ENCODE results near the gene GRXCR2. TPM values are rescaled to one million over a fixed set of nuclear protein-coding genes. Genes with fewer than 3 reads are reported as not detected.

GRXCR2 gene
- not detected for total RNA-seq

- no peaks in the 10 kb centered on the region for H3K27me3 ChIP-seq (ENCODE audit: control insufficient read depth in 3 of 3, insufficient read depth in 3 of 3, low read length in 3 of 3)
- no peaks in the 10 kb centered on the region for H3K4me1 ChIP-seq (ENCODE audit: control insufficient read depth in 3 of 3, insufficient read depth in 3 of 3, low read length in 3 of 3)
- no peak within 1 kb of the TSS for H3K9ac ChIP-seq (ENCODE audit: low read depth in 1 of 3, low read length in 3 of 3)
These were observed at the start of gene GRXCR2 for GRCh38 chr5:145872914-145873313. TSS of gene GRXCR2 (minus strand) at chr5:145873014. CDS start at chr5:145872968, 46 bp downstream.

GRCh38 chr5:145922059-145922458 lies 49.2 kb upstream of the GRXCR2 start:
- H3K4me1 ChIP-seq (ENCODE audit: control insufficient read depth in 3 of 3, insufficient read depth in 3 of 3, low read length in 3 of 3), result peaks cover 0 to 3% (median 0%) of the 10 kb centered on the region in 3 donors
- H3K27ac ChIP-seq (ENCODE audit: low read depth, low read length), result no peak overlapping the region
- no peaks in the 10 kb centered on the region for H3K9me3 ChIP-seq (ENCODE audit: control insufficient read depth in 3 of 3, low read length in 3 of 3)
- H3K27me3 ChIP-seq (ENCODE audit: control insufficient read depth in 3 of 3, insufficient read depth in 3 of 3, low read length in 3 of 3), result no peaks in the 10 kb centered on the region
- H3K9ac ChIP-seq (ENCODE audit: low read depth in 1 of 3, low read length in 3 of 3), result no peak overlapping the region
- H3K36me3 ChIP-seq (ENCODE audit: control insufficient read depth in 3 of 3, insufficient read depth in 3 of 3, low read length in 3 of 3), result no peaks in the 10 kb centered on the region
- no peak overlapping the region for H3K4me3 ChIP-seq (ENCODE audit: low read length in 3 of 3)

More at GRCh38 chr5:145872914-145873313, at the start of gene GRXCR2:
- Histone ChIP-seq H3K4me3 (ENCODE audit: low read length in 3 of 3) (no peak within 1 kb of the TSS), H3K9me3 (ENCODE audit: control insufficient read depth in 3 of 3, low read length in 3 of 3) (no peaks in the 10 kb centered on the region), H3K27ac (ENCODE audit: low read depth, low read length) (no peak within 1 kb of the TSS), H3K36me3 (ENCODE audit: control insufficient read depth in 3 of 3, insufficient read depth in 3 of 3, low read length in 3 of 3) (no peaks in the 10 kb centered on the region)

GRCh38 chr5:145921211-145921610 lies 48.4 kb upstream of the GRXCR2 start:
- H3K9me3 ChIP-seq (ENCODE audit: control insufficient read depth in 3 of 3, low read length in 3 of 3), result no peaks in the 10 kb centered on the region
- H3K9ac ChIP-seq (ENCODE audit: low read depth in 1 of 3, low read length in 3 of 3), result no peak overlapping the region
- H3K36me3 ChIP-seq (ENCODE audit: control insufficient read depth in 3 of 3, insufficient read depth in 3 of 3, low read length in 3 of 3), result no peaks in the 10 kb centered on the region
- no peak overlapping the region for H3K4me3 ChIP-seq (ENCODE audit: low read length in 3 of 3)
- peaks cover 0 to 3% (median 0%) of the 10 kb centered on the region in 3 donors for H3K4me1 ChIP-seq (ENCODE audit: control insufficient read depth in 3 of 3, insufficient read depth in 3 of 3, low read length in 3 of 3)
- H3K27me3 ChIP-seq (ENCODE audit: control insufficient read depth in 3 of 3, insufficient read depth in 3 of 3, low read length in 3 of 3), result no peaks in the 10 kb centered on the region
- no peak overlapping the region for H3K27ac ChIP-seq (ENCODE audit: low read depth, low read length)

- H3K27ac ChIP-seq (ENCODE audit: low read depth, low read length), result no peak overlapping the region
- no peaks in the 10 kb centered on the region for H3K9me3 ChIP-seq (ENCODE audit: control insufficient read depth in 3 of 3, low read length in 3 of 3)
- H3K9ac ChIP-seq (ENCODE audit: low read depth in 1 of 3, low read length in 3 of 3), result no peak overlapping the region
- peaks cover 0 to 3% (median 0%) of the 10 kb centered on the region in 3 donors for H3K4me1 ChIP-seq (ENCODE audit: control insufficient read depth in 3 of 3, insufficient read depth in 3 of 3, low read length in 3 of 3)
- no peaks in the 10 kb centered on the region for H3K27me3 ChIP-seq (ENCODE audit: control insufficient read depth in 3 of 3, insufficient read depth in 3 of 3, low read length in 3 of 3)
- no peak overlapping the region for H3K4me3 ChIP-seq (ENCODE audit: low read length in 3 of 3)
- no peaks in the 10 kb centered on the region for H3K36me3 ChIP-seq (ENCODE audit: control insufficient read depth in 3 of 3, insufficient read depth in 3 of 3, low read length in 3 of 3)
These were observed 47.9 kb upstream of the GRXCR2 start for GRCh38 chr5:145920542-145921210.

GRCh38 chr5:145919413-145919812 lies 46.6 kb upstream of the GRXCR2 start:
- Histone ChIP-seq H3K27me3 (ENCODE audit: control insufficient read depth in 3 of 3, insufficient read depth in 3 of 3, low read length in 3 of 3) (no peaks in the 10 kb centered on the region), H3K4me3 (ENCODE audit: low read length in 3 of 3) (no peak overlapping the region), H3K36me3 (ENCODE audit: control insufficient read depth in 3 of 3, insufficient read depth in 3 of 3, low read length in 3 of 3) (no peaks in the 10 kb centered on the region), H3K27ac (ENCODE audit: low read depth, low read length) (no peak overlapping the region), H3K9me3 (ENCODE audit: control insufficient read depth in 3 of 3, low read length in 3 of 3) (no peaks in the 10 kb centered on the region), H3K9ac (ENCODE audit: low read depth in 1 of 3, low read length in 3 of 3) (no peak overlapping the region), H3K4me1 (ENCODE audit: control insufficient read depth in 3 of 3, insufficient read depth in 3 of 3, low read length in 3 of 3) (peaks cover 0 to 3% (median 0%) of the 10 kb centered on the region in 3 donors)

GRCh38 chr5:145918397-145918796 lies 45.6 kb upstream of the GRXCR2 start:
- H3K4me1 ChIP-seq (ENCODE audit: control insufficient read depth in 3 of 3, insufficient read depth in 3 of 3, low read length in 3 of 3), result peaks cover 0 to 3% (median 0%) of the 10 kb centered on the region in 3 donors
- H3K27ac ChIP-seq (ENCODE audit: low read depth, low read length), result no peak overlapping the region
- H3K36me3 ChIP-seq (ENCODE audit: control insufficient read depth in 3 of 3, insufficient read depth in 3 of 3, low read length in 3 of 3), result no peaks in the 10 kb centered on the region
- no peaks in the 10 kb centered on the region for H3K27me3 ChIP-seq (ENCODE audit: control insufficient read depth in 3 of 3, insufficient read depth in 3 of 3, low read length in 3 of 3)
- H3K9ac ChIP-seq (ENCODE audit: low read depth in 1 of 3, low read length in 3 of 3), result no peak overlapping the region
- H3K9me3 ChIP-seq (ENCODE audit: control insufficient read depth in 3 of 3, low read length in 3 of 3), result no peaks in the 10 kb centered on the region
- H3K4me3 ChIP-seq (ENCODE audit: low read length in 3 of 3), result no peak overlapping the region

GRCh38 chr5:145917288-145917687 lies 44.5 kb upstream of the GRXCR2 start:
- no peaks in the 10 kb centered on the region for H3K9me3 ChIP-seq (ENCODE audit: control insufficient read depth in 3 of 3, low read length in 3 of 3)
- no peaks in the 10 kb centered on the region for H3K36me3 ChIP-seq (ENCODE audit: control insufficient read depth in 3 of 3, insufficient read depth in 3 of 3, low read length in 3 of 3)
- peaks cover 0 to 3% (median 0%) of the 10 kb centered on the region in 3 donors for H3K4me1 ChIP-seq (ENCODE audit: control insufficient read depth in 3 of 3, insufficient read depth in 3 of 3, low read length in 3 of 3)
- H3K9ac ChIP-seq (ENCODE audit: low read depth in 1 of 3, low read length in 3 of 3), result no peak overlapping the region
- no peak overlapping the region for H3K4me3 ChIP-seq (ENCODE audit: low read length in 3 of 3)
- no peaks in the 10 kb centered on the region for H3K27me3 ChIP-seq (ENCODE audit: control insufficient read depth in 3 of 3, insufficient read depth in 3 of 3, low read length in 3 of 3)
- H3K27ac ChIP-seq (ENCODE audit: low read depth, low read length), result no peak overlapping the region

GRCh38 chr5:145915970-145916638 lies 43.3 kb upstream of the GRXCR2 start:
- Histone ChIP-seq H3K36me3 (ENCODE audit: control insufficient read depth in 3 of 3, insufficient read depth in 3 of 3, low read length in 3 of 3) (no peaks in the 10 kb centered on the region), H3K4me3 (ENCODE audit: low read length in 3 of 3) (no peak overlapping the region), H3K27me3 (ENCODE audit: control insufficient read depth in 3 of 3, insufficient read depth in 3 of 3, low read length in 3 of 3) (no peaks in the 10 kb centered on the region), H3K9me3 (ENCODE audit: control insufficient read depth in 3 of 3, low read length in 3 of 3) (no peaks in the 10 kb centered on the region), H3K27ac (ENCODE audit: low read depth, low read length) (no peak overlapping the region), H3K9ac (ENCODE audit: low read depth in 1 of 3, low read length in 3 of 3) (no peak overlapping the region), H3K4me1 (ENCODE audit: control insufficient read depth in 3 of 3, insufficient read depth in 3 of 3, low read length in 3 of 3) (peaks cover 0 to 3% (median 0%) of the 10 kb centered on the region in 3 donors)

- no peaks in the 10 kb centered on the region for H3K27me3 ChIP-seq (ENCODE audit: control insufficient read depth in 3 of 3, insufficient read depth in 3 of 3, low read length in 3 of 3)
- H3K9ac ChIP-seq (ENCODE audit: low read depth in 1 of 3, low read length in 3 of 3), result no peak overlapping the region
- H3K4me1 ChIP-seq (ENCODE audit: control insufficient read depth in 3 of 3, insufficient read depth in 3 of 3, low read length in 3 of 3), result peaks cover 0 to 3% (median 0%) of the 10 kb centered on the region in 3 donors
- H3K36me3 ChIP-seq (ENCODE audit: control insufficient read depth in 3 of 3, insufficient read depth in 3 of 3, low read length in 3 of 3), result no peaks in the 10 kb centered on the region
- no peak overlapping the region for H3K27ac ChIP-seq (ENCODE audit: low read depth, low read length)
- no peak overlapping the region for H3K4me3 ChIP-seq (ENCODE audit: low read length in 3 of 3)
- H3K9me3 ChIP-seq (ENCODE audit: control insufficient read depth in 3 of 3, low read length in 3 of 3), result no peaks in the 10 kb centered on the region
These were observed 40.9 kb upstream of the GRXCR2 start for GRCh38 chr5:145913701-145914100.

GRCh38 chr5:145912594-145912993 lies 39.8 kb upstream of the GRXCR2 start:
- Histone ChIP-seq H3K4me1 (ENCODE audit: control insufficient read depth in 3 of 3, insufficient read depth in 3 of 3, low read length in 3 of 3) (peaks cover 0 to 3% (median 0%) of the 10 kb centered on the region in 3 donors), H3K27me3 (ENCODE audit: control insufficient read depth in 3 of 3, insufficient read depth in 3 of 3, low read length in 3 of 3) (no peaks in the 10 kb centered on the region), H3K9me3 (ENCODE audit: control insufficient read depth in 3 of 3, low read length in 3 of 3) (no peaks in the 10 kb centered on the region), H3K4me3 (ENCODE audit: low read length in 3 of 3) (no peak overlapping the region), H3K9ac (ENCODE audit: low read depth in 1 of 3, low read length in 3 of 3) (no peak overlapping the region), H3K36me3 (ENCODE audit: control insufficient read depth in 3 of 3, insufficient read depth in 3 of 3, low read length in 3 of 3) (no peaks in the 10 kb centered on the region), H3K27ac (ENCODE audit: low read depth, low read length) (no peak overlapping the region)
